Stimulated activated CD4-positive, alpha-beta T cell treated with anti-CD3 and anti-CD28 coated beads, TNF-alpha, amount 100 ng/mL, for 1 hour (primary cell): Measurements from ENCODE around the gene EEFSEC.

Source experiments
- DNase-seq, 3 donors: peaks; one replicate each; pipeline ENCODE4 v3.0.0-alpha.2; 2020; ENCODE audit warnings: low read depth in 3 of 3, low spot score in 1 of 3

Gene EEFSEC

DNA sequence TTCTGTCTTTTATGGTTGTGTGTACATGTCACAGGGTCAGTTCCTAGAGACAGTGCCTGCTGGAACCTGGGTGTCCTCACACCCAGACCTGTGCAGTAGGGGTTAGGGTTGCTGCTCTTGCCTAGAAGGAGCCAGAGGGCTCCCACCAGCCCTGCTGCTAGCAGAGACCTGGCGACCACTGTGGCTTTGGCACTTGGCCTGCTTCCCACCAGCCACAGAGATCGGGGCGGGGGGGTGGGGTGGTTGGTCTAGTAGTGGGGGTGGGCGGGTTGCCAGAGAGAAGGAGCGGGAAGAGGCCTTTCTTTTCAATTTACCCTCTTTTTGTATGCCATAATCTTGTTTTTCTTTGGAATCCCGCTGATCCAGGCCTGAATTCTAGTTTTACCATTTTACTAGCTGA lies 29.4 kb downstream of the EEFSEC start:
- DNase-seq, result no peak

DNA sequence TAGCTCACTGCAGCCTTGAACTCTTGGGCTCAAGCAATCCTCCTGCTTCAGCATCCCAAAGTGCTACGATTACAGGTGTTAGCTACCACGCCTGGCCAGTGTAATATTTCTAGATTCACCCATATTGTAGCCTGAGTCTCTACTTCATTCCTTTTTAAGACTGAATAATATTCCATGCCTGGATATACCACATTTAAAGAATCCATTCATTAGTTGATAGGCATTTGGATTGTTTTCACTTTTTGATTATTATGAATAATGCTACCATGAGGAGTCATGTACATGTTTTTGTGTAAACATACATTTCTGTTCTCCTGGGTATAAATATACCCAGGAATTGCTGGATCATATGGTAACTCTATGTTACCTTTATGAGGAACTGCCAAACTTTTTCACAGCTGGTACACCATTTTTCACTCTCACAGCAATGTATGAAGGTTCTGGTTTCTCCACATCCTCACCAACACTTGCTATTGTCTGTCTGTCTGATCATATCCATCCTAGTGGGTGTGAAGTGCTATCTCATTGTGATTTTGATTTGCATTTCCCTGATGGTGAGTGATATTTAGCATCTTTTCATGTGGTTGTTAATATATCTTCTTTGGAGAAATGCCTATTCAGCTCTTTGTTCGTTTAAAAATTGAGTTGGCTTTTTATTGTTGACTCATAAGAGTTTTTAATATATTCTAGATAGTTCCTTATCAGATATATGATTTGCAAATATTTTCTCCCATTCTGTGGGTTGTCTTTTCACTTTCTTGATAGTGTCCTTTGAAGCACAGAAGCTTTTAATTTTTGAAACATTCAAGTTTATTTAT lies 32.6 kb downstream of the EEFSEC start:
- no peak for DNase-seq

DNA sequence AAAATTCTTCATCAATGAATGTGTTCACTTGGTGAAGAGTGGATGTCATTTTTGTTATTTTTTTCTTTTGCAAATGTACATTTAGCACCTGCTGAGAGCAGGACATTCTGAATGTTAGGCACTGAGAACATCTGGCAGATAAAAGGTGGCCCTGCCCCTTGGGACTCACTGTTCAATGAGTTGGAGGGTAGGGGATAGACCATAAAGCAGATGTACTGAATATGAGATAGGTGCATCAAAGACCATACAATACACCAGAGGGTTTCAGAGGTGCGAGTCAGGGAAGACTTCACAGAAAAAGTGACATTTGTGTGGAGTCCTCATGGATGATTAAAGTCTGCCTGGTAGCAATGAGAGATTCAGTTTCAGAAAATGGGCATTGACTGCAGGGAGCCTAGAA lies 34.2 kb downstream of the EEFSEC start:
- no peak for DNase-seq

DNA sequence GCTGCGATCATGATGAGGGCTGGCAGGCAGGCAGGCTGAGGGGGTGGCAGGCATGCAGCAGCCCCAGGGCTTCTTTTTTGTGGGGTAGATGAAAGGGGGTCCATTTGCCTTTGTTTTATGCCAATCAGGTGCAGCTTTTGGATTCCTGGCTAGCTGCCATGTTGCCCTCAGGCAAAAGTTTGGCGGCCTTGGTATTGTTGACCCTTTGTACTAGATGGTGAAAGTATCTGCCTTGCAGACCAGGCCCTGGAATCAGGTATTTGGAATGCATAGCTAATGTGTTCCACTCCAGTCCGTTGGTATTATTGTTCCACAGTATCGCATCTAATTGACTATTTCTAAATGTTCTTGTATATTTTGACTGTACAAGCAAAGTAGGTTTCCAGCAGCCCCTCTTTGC lies 35.0 kb downstream of the EEFSEC start:
- no peak for DNase-seq

DNA sequence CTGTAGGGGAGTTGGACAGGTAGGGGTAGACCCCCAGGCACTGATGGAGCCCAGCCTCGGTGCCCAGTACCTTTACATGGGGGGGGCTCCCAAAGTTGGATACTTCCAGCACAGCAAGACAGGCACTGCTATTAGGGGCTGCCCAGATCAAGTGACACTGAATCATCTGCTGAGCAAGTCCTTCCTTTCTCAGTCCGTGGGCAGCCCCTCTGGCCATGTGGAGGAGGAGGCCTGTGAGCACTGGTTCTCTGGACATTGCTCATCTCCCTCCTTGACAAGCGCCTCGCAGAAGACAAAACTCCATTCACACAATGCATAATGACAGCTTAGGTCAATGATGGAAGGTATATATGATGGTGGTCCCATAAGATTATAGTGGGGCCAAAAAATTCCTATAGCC lies 35.7 kb downstream of the EEFSEC start:
- DNase-seq, result no peak

DNA sequence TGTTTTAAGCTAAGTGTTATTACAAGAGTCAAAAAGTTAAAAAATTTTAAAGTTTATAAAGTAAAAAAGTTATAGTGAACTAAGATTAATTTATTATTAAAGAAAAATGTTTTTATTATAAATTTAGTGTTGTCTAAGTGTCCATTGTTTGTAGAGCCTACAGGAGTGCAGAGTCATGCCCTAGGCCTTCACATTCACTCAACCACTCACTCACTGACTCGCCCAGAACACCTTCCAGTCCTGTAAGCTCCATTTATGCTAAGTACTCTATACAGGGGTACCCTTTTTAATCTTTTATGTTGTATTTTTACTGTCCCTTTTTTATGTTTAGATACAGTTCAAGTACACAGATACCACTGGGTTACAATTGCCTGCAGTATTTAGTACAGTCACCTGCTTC lies 37.2 kb downstream of the EEFSEC start:
- no peak for DNase-seq

DNA sequence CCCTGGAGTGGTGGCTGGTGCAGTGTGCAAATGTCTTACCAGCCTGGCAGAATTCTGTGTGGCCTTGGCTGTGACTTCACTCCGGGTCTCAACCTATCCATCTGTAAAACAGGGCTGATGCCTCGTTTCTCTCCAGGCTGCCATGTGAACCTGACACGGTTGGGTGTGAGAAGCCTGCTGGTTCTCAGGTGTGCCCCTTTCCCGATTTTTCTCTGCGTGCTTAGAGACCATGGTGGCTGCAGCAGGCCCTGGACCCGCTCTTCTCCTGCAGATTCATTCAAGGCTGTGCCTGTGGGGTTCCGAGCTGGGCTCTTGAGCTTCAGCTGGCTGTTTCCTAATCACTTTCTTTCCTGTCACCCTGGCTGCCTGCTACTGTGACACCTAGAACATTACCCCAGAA lies 38.9 kb downstream of the EEFSEC start:
- DNase-seq, result no peak

DNA sequence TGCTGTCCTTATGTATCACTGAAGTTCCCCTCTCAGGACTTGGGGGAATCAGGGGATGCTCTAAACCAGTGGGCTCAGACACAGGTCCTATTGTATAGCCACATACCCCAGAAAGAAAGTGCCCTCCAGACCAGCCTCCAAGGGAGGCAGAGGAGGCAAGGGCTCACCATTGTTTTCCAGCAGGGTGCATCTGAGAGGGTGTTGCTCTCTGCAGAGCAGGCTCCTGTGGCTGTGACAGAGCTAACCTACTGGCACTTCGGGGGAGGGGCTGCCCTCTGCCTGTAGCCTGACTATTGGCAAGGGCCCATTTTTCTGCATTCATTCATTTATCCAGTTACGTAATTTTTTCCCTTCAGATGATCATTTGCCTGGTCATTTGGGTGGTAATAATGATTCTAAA lies 39.9 kb downstream of the EEFSEC start:
- no peak for DNase-seq

DNA sequence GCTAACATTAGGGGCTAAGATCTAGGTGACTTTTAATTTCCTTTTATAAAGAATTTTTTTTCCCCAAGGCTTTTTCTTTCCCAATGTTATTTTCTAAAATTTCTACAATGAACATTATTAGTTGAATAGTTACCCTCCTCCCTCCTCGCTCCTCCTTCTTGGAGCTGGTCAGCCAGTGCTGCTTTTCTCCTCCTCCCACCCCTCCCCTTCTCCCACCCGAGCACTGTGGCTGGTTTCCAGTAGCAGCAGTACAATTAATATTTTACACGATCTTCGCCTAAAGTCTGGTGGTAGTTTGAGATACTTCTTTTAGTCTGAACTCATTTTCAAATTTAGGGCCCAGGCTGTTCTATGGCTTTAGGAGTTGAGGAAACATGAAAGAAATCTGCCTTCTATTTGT lies 41.6 kb downstream of the EEFSEC start:
- DNase-seq, result no peak

DNA sequence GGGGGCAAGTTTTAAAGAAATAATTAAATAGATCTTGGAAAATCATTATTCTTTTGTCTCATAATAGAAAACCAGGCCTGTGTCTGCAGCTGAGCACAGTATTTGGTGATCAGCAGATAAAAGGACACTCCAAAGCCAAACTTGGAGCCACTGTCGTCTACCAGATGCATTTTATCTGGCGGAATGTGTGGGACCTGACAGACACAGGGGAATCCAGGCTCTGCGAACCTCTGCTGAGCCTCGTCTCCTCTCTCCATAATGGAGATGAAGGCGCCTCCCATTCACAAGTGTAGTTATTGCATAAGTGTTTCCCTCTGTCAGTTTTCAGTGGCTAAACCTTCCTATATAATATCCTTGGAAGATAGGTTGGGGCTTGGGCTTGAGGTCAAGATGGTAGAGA lies 42.1 kb downstream of the EEFSEC start:
- no peak for DNase-seq

DNA sequence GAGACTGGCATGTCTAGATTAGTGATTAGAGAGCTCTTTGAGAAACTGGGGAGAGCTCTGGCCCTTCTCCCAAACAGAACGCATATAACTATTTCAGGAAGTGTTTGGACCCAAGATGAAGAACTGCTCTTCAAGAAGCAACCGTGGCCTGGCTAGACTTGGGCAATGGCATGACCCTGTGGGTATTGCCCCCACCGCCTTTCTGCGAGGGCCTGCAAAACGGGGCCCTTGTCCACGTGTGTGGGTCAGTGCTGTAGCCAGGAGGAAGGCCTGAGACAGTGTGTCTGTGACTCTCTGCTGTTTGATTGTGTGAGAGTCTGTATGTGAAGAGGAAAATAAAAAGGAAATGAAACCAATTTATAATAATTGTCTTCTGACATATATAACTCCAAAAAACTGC lies 42.5 kb downstream of the EEFSEC start:
- DNase-seq, result no peak

DNA sequence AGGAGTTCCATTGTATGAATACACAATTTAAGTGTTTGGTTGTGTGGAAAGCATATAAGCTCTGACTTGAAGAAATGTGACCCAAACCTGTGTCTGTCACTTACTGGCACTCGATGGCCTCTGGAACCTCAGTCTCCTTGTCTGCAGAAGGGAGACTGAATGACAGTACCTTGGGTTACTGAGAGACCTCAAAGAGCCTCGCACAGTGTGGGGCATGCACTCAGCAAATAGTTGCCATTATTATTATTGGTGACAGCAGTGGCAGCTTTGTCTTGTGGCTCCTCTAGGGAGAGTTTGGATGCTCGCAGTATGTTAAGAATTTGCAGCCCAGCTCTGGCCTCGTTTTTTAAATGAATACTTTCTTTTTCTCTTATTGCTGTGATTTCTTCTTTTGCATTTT lies 43.4 kb downstream of the EEFSEC start:
- DNase-seq, result no peak

DNA sequence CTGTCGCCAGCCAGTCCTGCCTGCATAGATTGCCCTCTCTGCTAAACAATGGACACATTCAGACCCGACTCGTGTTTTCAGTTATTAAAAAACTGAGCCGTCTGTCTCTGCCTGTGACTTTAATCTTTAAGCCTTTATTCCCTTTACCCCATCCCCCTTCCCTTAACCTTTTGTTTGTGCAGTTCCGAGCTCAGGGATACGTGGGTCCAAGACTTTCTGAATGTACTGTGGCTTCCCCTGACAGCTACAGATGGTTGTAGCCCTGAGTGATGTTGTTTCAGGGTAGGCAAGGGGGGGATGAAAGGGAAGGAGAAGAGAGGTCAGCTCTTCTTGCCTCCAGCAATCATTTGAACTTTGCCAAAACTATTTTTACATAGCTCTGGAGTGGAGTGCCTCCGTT lies 44.6 kb downstream of the EEFSEC start:
- DNase-seq, result no peak

DNA sequence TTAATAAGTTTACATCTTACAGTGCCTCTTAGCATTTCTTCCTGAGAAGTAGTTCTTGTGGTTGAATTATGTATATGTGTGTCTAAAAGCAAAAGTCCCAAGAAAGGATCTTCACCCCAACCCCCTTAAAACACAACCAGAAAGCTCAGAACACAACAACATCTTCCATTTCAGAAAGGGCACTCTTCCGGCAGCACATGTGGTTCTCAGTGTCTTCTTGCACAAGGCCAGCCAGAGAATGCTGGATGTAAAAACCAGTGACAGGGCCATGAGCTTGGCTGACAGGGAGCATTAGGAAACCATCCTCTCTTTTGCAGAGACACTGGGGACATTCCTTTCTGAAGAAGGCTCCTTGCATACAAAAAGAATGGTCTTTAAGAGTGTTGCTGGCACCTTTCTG lies 45.0 kb downstream of the EEFSEC start:
- no peak for DNase-seq

DNA sequence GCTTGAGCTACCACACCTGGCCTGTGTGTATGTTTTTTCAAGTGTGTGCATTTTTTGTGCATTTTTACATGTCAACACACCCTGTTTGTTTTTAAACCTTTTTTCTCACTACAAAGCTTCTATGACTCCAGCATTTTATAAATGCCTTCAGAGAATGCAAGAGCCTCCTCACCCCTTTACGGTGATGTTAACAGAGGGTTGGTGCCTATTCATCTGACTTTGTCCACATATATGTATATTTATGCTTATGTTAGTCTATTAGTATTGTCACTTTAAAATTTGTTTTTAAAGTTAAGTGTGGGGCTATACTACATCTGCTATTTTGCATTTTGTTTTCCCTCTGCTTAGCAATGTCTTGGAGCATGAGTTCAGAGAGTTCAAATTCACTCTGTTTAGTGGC lies 45.8 kb downstream of the EEFSEC start:
- no peak for DNase-seq

DNA sequence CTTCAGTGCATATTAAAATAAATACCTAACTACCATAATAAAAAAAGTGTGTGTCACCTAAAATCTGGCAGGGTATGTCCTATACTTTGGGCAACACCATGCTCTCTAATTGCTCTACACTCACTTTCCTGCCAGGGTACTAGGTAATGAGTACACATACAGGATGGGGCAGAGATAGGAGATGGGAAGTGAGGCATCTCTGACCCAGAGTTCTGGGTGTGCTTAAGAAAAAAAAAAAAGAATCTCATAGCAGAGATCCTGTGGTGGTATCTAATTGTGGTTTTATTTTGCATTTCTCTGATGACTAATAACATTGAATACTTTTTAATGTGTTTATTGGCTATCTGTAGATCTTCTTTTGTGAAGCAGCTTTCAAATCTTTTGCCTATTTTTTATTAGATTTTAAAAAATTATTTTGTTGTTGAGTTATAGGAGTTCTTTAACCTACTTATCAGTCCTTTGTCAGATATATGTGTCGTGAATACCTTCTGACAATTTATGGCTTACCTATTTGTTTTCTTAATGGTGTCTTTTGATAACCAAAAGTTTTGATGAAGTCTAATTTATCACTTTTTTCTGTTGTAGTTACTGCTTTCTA lies 48.0 kb downstream of the EEFSEC start:
- DNase-seq, result no peak

DNA sequence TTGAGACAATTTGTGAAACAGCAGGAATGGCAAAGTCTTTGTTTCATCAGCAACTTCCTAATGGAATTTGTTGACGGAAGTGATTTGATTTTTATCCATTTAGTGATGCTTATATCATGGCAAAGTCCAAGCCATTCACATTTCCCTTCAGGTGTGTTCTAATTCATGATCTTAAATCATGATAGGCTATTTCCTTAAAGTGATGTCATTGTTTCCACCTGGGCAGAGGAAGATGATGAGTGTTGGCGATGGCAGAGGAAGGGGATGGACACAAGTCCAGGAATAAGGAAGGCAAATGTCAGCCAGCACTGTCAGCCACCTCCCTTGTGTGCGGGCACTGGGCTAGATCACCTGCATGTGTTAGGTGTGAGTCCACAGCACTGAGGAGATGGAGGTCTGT lies 49.9 kb downstream of the EEFSEC start:
- no peak for DNase-seq

DNA sequence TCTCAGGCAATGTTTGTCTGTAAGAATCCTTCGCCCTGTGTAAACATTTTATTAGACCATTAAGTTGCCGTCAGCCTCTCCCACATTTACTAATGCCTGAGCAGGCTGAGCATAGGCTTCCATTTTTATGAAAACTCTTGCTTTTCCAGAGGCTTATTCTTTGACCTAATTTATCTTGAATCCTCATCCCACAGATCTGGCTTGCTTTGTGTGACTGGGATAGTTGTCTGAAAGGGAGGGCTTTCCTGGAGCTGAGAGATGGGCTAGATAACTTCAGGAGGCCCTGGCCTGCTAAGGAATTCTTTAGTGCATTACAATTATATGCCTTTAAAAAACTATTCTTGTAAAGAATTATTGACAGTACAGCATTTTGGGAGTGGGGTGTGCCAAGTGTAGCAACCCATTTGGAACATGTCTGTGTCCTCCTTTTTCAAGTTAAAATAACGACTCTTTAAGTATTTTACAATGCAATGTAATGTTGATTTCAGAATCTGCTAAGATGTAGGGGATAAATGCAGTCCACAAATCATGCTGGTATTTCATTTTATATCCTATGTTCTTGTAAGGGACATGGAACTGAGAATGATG lies 52.4 kb downstream of the EEFSEC start:
- no peak for DNase-seq

DNA sequence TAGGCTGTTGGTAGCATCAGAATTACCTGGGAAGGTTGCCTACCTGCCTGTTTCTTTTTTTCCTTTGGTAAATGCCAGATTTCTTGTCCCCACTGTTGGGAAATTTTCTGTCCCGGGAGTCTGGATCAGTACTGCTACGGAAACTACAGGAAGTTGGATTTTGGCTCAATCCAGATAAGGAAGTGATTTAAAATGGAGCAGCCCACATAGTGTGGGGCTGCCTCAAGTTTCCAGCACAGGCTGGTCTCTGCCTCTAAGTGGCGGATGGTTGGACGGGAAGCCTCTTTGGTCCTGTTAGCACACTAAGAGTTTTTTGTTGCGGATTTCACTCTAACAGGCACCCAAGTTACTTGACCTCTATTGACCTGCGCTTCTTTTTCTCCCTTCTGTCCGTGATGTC lies 54.7 kb downstream of the EEFSEC start:
- no peak for DNase-seq

DNA sequence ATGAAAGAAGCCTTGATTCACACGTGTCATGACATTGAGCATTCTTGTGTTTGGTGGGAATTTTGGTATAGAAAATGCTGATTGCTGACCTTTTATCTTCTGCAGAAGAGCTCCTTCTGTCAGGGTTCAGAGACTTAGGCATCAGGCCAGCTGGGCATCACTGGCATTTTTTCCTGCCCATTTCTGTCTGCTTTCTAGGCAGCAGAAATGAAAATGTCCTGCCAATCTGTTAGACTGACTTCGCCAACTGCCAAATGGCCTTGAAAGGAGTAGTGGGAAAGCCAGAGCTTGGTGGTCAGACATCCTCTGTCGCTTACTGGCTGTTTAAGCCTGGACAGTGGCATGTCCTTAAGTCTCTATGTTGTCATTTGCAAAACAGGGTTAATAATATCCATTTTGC lies 57.4 kb downstream of the EEFSEC start:
- DNase-seq, result no peak

DNA sequence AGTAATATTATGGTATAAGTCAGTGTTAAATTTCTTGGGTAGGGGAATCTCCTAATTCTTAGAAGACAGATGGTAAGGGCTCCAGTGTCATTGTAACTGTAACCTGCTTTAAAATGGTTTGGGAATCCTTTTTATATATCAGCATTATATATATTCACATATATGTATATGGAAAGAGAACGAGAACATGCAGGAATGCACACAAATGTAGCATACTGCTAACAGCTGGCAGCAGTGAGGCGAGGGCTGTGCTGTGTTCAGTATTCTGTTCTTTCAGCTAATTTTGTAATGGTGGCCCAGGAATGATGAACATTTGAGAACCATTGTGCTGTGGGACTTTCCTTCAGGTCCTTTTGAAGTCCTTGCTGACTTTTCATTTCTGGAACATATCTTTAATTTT lies 60.8 kb downstream of the EEFSEC start:
- DNase-seq, result no peak

DNA sequence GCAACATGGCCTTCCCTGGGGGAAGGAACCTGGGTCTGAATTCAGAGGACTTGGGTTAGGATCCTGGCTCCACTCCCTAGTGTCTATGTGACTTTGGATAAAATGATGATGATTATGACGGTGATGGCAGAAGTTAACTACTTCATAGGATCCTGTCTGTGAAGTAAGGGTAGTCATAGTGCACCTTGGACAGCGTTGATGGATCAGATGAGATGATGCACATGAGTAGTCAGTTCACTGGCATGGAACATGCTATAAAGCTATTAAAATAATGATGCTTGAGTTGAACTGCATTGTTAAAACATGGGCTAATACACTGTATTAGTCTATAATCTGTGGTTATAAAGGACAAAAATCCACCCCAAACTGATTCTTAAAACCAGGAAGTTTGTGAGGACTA lies 62.0 kb downstream of the EEFSEC start:
- no peak for DNase-seq
